HG03342 (cell line): ENCODE results near the gene TRIM44.

Experiments used
- ATAC-seq: cut with Tn5 transposase; IDR thresholded peaks from one replicate; pipeline ENCODE4 v1.9.1; 2021; ENCODE audit warnings: mild to moderate bottlenecking, moderate library complexity; ENCODE audit not compliant: unreplicated experiment

Gene TRIM44, protein sequence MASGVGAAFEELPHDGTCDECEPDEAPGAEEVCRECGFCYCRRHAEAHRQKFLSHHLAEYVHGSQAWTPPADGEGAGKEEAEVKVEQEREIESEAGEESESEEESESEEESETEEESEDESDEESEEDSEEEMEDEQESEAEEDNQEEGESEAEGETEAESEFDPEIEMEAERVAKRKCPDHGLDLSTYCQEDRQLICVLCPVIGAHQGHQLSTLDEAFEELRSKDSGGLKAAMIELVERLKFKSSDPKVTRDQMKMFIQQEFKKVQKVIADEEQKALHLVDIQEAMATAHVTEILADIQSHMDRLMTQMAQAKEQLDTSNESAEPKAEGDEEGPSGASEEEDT

GRCh38 chr11:35662649-35663407 lies at the start of gene TRIM44:
Gene TRIM44 (plus strand): TSS chr11:35662775. CDS start chr11:35663112, 337 bp downstream.
- ATAC-seq, result peak; percentile 90

DNA sequence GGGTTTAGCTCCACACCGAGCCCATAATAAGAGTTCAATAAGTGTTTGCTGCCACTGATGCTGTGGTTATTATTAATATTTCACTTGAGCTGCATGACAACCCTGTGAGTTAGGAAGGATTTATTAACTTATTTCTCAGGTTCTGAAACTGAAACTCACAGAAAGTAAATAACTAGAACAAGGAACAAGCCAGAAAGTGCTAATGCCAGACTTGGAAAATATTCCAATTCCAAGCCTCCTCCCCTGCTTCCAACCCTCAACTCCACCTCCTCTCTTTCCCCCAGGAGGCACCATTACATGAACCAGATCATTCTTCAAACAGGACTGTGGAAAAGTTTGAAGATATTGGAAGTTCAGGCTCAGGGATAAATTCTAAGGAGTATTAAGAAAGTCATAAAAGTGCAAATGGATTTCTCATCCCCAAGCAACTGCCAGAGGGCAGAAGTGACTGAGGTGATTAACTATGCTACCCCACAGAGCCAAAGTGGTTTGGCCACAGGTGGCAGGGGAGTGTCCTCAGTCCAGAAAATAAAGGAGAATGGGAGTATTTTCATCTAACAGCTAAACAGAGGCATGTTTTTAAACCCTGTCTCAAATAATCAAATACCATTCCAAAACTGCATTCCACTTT lies 47.5 kb upstream of the TRIM44 start:
- no peak for ATAC-seq

- no peak for ATAC-seq
Measured at GRCh38 chr11:35615921-35616900, 46.4 kb upstream of the TRIM44 start.

DNA sequence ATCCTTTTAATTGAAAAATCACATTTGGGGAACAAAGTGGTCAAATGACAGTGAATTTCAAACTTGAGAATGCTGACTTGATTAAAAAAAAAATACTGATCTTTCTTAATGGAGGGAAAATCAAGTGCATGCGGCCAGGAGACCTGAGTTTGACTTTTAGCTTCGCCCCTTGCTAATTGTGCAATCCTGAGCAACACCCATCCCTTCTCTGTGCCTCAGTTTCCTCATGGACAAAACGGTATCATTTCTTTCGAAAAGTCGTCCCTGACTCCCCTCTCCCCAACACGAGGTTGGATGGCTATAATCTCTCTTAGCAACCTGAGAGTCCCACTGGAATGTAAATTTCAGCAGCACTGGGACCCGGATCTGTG lies 45.3 kb upstream of the TRIM44 start:
- ATAC-seq, result no peak

DNA sequence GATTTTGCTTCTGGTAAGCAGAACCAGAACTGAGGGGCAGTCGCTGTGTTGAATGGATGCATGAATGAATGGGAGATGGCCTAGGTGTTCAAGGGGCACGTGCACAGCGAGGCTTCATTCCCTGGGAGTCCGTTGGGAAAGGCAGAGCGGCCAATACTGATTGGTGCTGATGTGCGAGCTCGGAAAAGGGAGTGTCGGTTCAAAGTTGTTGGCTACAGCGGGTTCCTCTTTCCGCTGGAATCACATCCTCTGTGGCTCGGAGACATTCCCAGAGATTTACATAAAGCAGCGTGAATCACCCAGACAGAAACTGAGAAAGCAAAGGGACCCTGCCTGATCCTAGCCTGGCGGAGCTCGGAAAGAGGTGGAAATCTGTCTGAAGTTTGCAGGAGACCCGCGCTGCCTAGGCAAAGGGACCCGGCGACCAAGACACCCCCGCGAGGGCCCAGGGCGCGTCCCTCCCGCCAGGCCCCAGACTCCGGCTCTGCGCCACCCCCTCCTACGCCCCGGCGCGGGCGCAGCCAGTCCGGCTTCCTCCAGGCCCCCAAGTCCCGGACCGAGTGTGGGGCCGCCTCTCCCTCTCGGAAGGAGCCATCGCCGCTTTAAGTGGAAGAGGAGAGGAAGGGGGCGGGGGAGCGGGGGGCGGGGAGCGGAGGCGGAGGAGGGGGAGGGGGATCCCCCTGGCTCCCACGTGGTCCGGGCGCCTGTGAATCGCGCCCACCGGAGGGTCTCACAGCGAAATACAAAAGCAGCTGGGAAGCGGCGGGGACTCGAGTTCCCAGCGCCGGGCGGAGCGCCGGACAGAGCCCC lies 44.7 kb upstream of the TRIM44 start, which contains the start of gene FJX1:
TSS of gene FJX1 (plus strand) at position 774 of the 810 bp plus-strand sequence. CDS start 177 bp downstream, outside the sequence.
- ATAC-seq, result peak; percentile 33

GRCh38 chr11:35618497-35619115 lies 44.0 kb upstream of the TRIM44 start:
- peak; percentile 43 for ATAC-seq

DNA sequence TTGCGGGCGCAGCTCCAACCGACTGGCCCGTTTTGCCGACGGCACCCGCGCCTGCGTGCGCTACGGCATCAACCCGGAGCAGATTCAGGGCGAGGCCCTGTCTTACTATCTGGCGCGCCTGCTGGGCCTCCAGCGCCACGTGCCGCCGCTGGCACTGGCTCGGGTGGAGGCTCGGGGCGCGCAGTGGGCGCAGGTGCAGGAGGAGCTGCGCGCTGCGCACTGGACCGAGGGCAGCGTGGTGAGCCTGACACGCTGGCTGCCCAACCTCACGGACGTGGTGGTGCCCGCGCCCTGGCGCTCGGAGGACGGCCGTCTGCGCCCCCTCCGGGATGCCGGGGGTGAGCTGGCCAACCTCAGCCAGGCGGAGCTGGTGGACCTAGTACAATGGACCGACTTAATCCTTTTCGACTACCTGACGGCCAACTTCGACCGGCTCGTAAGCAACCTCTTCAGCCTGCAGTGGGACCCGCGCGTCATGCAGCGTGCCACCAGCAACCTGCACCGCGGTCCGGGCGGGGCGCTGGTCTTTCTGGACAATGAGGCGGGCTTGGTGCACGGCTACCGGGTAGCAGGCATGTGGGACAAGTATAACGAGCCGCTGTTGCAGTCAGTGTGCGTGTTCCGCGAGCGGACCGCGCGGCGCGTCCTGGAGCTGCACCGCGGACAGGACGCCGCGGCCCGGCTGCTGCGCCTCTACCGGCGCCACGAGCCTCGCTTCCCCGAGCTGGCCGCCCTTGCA lies 43.3 kb upstream of the TRIM44 start:
- ATAC-seq, result peak; percentile 35

DNA sequence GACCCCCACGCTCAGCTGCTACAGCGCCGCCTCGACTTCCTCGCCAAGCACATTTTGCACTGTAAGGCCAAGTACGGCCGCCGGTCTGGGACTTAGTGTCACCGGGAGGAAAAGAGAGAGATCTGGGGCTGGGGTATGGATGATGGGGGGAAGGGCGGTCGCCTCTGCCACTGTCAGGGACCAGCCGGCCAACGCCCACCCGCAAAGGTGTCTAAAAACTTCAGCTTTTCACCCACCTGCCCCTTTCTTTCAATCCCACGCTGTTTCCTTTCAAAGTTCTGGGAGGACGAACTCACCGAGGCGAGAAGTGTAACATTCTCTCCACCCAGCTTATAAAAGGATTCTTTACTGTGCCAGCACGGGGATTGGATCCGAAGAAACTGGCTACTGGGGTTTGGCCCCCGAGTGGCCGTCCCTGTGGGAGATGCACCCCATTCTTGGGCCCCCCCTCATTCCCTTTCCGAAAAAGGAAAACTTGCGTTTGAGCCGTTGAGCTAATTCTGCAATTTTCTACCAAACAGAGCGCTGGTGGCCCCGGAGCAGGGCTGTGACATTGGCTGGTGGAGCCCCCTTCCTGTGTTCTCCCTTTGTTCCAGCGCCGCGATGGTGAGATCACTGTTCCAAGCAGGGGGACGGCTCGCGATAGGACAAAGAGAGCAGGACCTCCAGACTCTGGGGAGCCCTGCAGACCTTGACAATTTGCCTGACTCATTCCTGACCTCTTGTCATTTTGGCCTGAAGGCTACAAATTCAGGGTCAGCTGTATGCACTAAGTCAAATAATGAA lies 42.5 kb upstream of the TRIM44 start:
- ATAC-seq, result no peak

DNA sequence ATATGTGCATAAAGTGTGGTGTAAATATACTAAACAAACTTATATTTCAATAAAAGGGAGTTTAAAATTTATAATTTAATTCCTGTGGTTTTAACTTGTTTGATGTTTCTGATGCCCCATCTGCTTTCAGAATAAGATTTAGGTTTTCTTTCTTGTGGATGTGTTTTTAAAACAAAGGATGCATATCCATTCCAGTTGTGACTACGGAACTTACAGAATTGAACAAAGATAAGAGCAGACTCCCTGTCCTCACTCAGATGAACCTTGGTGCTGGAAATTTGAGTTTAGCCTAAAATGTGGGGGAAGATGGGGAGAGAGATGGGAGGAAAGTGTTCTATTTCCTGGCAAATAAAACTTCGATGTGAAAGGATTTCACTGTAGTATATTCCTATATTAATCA lies 41.8 kb upstream of the TRIM44 start:
- ATAC-seq, result no peak

- ATAC-seq, result no peak
Measured at GRCh38 chr11:35621620-35622019, 41.0 kb upstream of the TRIM44 start.

- ATAC-seq, result no peak
Measured at GRCh38 chr11:35622070-35622469, 40.5 kb upstream of the TRIM44 start.

DNA sequence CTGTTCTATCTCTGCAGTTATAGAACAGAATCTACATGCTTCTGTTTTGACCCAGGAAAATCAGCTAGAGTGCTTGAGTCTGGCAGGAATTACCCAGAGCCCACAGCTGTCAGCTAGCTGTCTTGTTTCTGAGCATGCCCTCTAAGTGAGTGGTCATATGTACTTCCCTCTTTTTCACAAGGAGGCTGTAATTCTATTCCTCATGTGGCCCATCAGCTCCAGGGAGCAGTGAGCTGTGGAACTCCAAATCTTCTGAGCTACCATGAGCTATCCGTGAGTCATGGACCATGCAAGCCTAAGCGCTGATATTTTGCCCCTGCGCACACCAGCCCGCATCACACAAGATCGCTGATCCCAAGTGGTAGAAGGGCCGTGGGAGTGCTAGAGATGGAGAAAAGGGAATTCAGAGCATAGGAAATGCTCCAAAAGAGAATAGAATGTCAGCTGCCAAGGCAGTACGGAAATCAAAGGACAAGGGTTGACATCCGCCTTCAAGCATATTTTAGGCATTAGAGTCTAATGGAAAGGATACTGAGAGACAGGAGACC lies 38.9 kb upstream of the TRIM44 start:
- ATAC-seq, result no peak

- no peak for ATAC-seq
Measured at GRCh38 chr11:35624316-35624715, 38.3 kb upstream of the TRIM44 start.

DNA sequence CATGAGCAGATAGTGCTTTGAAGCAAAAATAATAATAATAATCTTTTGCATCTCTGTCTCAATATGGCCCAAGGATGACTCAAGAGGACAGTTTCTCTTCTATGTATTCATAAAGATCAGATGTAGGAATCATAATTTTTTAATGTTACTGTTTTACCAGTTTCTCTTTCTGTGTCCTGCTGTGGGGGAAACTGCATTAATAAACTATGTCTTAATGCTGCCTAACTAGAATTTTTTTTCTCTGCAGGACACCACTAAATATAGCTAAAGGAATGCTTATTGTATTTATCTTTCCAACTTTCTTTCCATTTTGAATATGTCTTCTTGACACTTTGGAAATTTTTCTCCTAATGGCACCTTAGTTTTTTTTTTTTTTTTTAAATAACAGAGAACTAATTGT lies 37.8 kb upstream of the TRIM44 start:
- ATAC-seq, result no peak

DNA sequence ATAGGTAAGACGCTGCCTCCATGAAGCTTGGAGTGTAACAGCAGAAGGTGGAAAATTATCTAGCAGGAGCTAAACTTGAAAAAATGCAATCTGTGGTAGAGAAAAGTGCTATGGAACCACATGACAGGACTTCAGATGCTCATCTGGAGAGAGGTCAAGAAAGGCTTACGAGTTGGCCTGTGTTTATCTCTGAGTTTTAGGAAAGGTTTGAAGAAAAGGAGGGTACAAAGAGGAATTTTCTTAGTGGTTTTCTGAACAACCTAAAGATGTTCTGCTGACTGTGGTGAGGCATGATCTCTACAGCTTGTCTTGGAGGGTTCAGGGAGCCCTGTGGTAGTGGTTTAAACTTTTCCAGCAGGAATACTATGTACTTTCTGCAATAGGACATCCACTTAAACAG lies 36.1 kb upstream of the TRIM44 start:
- no peak for ATAC-seq

GRCh38 chr11:35629511-35629910 lies 33.1 kb upstream of the TRIM44 start:
- no peak for ATAC-seq

DNA sequence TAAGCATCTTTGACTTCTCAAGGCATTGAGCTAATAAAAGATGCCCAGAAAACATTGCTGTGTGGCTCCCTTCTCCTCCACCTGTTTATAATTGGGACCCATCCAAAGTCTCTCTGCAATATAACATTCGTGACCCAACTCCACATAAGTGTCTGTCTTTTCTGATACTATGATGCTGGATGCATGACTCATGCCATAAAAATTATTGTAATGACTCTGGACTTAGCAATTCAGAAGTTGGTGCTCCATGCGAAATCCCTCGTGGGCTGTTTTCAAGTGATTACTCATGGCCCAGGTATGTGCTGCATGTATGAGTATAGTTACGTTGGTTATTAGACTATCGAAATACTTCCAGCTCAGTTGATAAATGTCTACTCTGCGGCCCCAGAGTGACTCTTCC lies 32.7 kb upstream of the TRIM44 start:
- ATAC-seq, result no peak

- ATAC-seq, result no peak
Measured at GRCh38 chr11:35631891-35632290, 30.7 kb upstream of the TRIM44 start.
